Loucy (cell line): ENCODE measurements around the gene PIGT.

Experiments used
- H2AFZ ChIP-seq: fragments of 200-600 bp; sonication (generic); 2 replicates; pipeline ENCODE4 v1.6.0; 2016; ENCODE audit warnings: antibody characterized with exemption, mild to moderate bottlenecking, low read length, moderate library complexity
- H3F3A ChIP-seq: fragments of 200-600 bp; 2 replicates; pipeline ENCODE4 v1.6.0; 2016; ENCODE audit warnings: antibody characterized with exemption, low read depth, mild to moderate bottlenecking
- H3K27me3 ChIP-seq: fragments of 200-600 bp; sonication (generic); 2 replicates; pipeline ENCODE4 v1.6.1; 2014; ENCODE audit warnings: low read length, mild to moderate bottlenecking; ENCODE audit not compliant: insufficient read depth, poor library complexity, severe bottlenecking
- H3K36me3 ChIP-seq: fragments of 200-600 bp; sonication (generic); 2 replicates; pipeline ENCODE4 v1.6.1; 2016; ENCODE audit warnings: low read length; ENCODE audit not compliant: insufficient read depth
- H3K4me1 ChIP-seq: fragments of 200-600 bp; sonication (generic); 2 replicates; pipeline ENCODE4 v1.5.1; 2014; ENCODE audit warnings: low read length, mild to moderate bottlenecking; ENCODE audit not compliant: insufficient read depth, poor library complexity, severe bottlenecking
- H3K4me2 ChIP-seq: fragments of 200-600 bp; sonication (generic); 2 replicates; pipeline ENCODE4 v1.6.0; 2014; ENCODE audit warnings: antibody characterized with exemption, low read length, low read depth, mild to moderate bottlenecking; ENCODE audit not compliant: poor library complexity, severe bottlenecking
- H3K4me3 ChIP-seq: fragments of 200-600 bp; sonication (generic); 2 replicates; pipeline ENCODE4 v1.5.1; 2014; ENCODE audit warnings: low read length, mild to moderate bottlenecking, mixed read lengths; ENCODE audit not compliant: poor library complexity, severe bottlenecking
- H3K79me2 ChIP-seq: fragments of 200-600 bp; sonication (generic); 2 replicates; pipeline ENCODE4 v1.6.1; 2014; ENCODE audit warnings: low read length; ENCODE audit not compliant: insufficient read depth
- H3K9ac ChIP-seq: fragments of 200-600 bp; sonication (generic); 2 replicates; pipeline ENCODE4 v1.6.0; 2014; ENCODE audit warnings: mild to moderate bottlenecking, low read depth, low read length, moderate library complexity; ENCODE audit not compliant: poor library complexity, severe bottlenecking
- H3K9me2 ChIP-seq: fragments of 200-600 bp; sonication (generic); replicated peaks from 2 replicates; pipeline ENCODE4 v1.6.1; 2016; ENCODE audit warnings: low read depth, low read length, mixed read lengths
- H3K9me3 ChIP-seq: fragments of 200-600 bp; sonication (generic); 2 replicates; pipeline ENCODE4 v1.6.1; 2014; ENCODE audit warnings: mild to moderate bottlenecking, antibody characterized with exemption, low read length, low read depth; ENCODE audit not compliant: insufficient read depth
- H4K20me1 ChIP-seq: fragments of 200-600 bp; sonication (generic); 2 replicates; pipeline ENCODE4 v1.6.0; 2014; ENCODE audit warnings: antibody characterized with exemption, low read length, mild to moderate bottlenecking; ENCODE audit not compliant: insufficient read depth, poor library complexity, severe bottlenecking
- EZH2phosphoT487 ChIP-seq: fragments of 200-600 bp; IDR thresholded peaks from 2 replicates; pipeline ENCODE4 v1.6.1; 2018; ENCODE audit warnings: antibody characterized with exemption, mild to moderate bottlenecking, moderate library complexity, borderline replicate concordance
- TF ChIP-seq, protein P1 (sequence below): fragments of 200-600 bp; sonication (generic); conservative IDR thresholded peaks from 2 replicates; pipeline ENCODE4 v1.5.1; 2014; ENCODE audit warnings: mild to moderate bottlenecking, antibody characterized with exemption, low read length

The PIGT gene

DNA sequence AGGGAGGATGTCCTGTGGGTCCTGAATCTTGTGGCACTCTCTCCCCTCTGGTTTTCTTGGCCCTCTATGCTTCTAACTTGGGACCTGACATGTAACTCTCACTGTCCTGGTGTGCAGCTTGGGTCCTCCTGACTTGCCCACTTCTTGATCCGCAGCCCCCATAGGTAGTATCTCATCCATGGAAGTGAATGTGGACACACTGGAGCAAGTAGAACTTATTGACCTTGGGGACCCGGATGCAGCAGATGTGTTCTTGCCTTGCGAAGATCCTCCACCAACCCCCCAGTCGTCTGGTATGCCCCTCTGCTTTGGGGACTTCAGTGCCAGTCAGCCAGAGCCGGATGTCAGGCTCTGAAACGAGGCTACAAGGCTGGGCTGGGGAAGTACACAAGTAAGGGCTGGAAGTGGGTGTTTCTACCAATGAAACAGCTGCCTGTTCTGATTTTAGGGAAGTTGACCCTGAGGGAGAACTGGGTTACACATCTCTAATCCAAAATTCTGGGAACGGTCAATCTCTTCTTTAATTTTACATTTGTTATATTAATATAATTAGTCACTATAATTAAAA is 7.2 kb upstream of the PIGT start:
- H3K4me1 ChIP-seq, result no peaks in the 10 kb centered on the region
- TF ChIP-seq EZH2phosphoT487, result no peak
- TF ChIP-seq, protein P1, sequence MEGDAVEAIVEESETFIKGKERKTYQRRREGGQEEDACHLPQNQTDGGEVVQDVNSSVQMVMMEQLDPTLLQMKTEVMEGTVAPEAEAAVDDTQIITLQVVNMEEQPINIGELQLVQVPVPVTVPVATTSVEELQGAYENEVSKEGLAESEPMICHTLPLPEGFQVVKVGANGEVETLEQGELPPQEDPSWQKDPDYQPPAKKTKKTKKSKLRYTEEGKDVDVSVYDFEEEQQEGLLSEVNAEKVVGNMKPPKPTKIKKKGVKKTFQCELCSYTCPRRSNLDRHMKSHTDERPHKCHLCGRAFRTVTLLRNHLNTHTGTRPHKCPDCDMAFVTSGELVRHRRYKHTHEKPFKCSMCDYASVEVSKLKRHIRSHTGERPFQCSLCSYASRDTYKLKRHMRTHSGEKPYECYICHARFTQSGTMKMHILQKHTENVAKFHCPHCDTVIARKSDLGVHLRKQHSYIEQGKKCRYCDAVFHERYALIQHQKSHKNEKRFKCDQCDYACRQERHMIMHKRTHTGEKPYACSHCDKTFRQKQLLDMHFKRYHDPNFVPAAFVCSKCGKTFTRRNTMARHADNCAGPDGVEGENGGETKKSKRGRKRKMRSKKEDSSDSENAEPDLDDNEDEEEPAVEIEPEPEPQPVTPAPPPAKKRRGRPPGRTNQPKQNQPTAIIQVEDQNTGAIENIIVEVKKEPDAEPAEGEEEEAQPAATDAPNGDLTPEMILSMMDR, result no peak
- H3K9ac ChIP-seq, result no peak overlapping the region
- no peak overlapping the region for H3K4me2 ChIP-seq
- no peaks in the 10 kb centered on the region for H3K79me2 ChIP-seq
- H2AFZ ChIP-seq, result no peak overlapping the region
- no peaks in the 10 kb centered on the region for H3K9me2 ChIP-seq
- peaks cover 4% of the 10 kb centered on the region for H3K27me3 ChIP-seq
- no peaks in the 10 kb centered on the region for H4K20me1 ChIP-seq
- no peaks in the 10 kb centered on the region for H3K36me3 ChIP-seq
- H3K9me3 ChIP-seq, result no peaks in the 10 kb centered on the region
- no peaks in the 10 kb centered on the region for H3F3A ChIP-seq
- no peak overlapping the region for H3K4me3 ChIP-seq

DNA sequence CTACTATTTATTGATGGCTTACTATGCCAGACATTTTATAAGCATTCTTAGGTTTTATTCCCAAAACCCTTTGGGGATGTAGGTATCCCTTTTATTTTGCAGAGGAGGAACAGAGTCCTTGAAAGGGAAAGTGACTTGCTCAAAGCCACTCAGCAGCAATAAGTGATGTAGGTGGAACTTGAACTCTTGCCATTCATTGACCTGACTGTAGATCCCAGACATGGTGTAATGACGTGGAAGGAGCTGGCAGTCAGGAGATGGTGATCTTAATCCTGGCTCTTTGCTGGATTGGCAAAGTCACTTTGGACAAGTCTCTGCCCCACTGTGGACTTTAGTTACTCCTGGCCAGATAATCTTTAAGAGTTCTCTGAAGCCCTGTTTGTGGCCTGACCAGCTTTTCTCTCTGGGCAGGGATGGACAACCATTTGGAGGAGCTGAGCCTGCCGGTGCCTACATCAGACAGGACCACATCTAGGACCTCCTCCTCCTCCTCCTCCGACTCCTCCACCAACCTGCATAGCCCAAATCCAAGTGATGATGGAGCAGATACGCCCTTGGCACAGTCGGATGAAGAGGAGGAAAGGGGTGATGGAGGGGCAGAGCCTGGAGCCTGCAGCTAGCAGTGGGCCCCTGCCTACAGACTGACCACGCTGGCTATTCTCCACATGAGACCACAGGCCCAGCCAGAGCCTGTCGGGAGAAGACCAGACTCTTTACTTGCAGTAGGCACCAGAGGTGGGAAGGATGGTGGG is 6.2 kb upstream of the PIGT start:
- Histone ChIP-seq H2AFZ (no peak overlapping the region), H3K9me3 (no peaks in the 10 kb centered on the region), H3K4me1 (no peaks in the 10 kb centered on the region), H3K36me3 (no peaks in the 10 kb centered on the region), H3K9me2 (no peaks in the 10 kb centered on the region), H4K20me1 (no peaks in the 10 kb centered on the region), H3K4me2 (no peak overlapping the region), H3K27me3 (peaks cover 4% of the 10 kb centered on the region), H3K79me2 (no peaks in the 10 kb centered on the region), H3K9ac (no peak overlapping the region), H3K4me3 (no peak overlapping the region), H3F3A (no peaks in the 10 kb centered on the region)
- TF ChIP-seq, protein P1, result no peak
- TF ChIP-seq EZH2phosphoT487, result no peak

DNA sequence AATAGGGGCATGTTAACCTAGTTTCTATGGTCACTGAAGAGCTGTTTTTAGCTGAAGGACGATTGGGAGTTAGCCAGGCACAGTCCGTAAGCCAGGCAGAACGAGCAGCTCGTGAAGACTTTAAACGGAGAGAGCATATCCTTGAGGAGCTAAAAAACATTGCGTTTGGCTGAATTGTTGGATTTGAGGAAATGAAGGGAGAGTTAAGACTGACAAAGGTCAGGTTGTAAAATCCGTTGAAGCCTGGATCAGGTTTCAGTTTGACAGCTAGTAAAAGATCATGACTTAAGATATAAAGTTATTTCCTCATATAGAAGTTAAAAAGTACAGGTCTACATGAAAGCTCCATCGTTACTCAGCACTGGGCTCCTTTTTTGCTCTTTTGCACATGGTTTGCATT is 5.1 kb upstream of the PIGT start:
- Histone ChIP-seq H3K9me3 (no peaks in the 10 kb centered on the region), H4K20me1 (no peaks in the 10 kb centered on the region), H3F3A (no peaks in the 10 kb centered on the region), H3K27me3 (peaks cover 2% of the 10 kb centered on the region), H3K9ac (no peak overlapping the region), H3K4me2 (no peak overlapping the region), H3K4me1 (peaks cover 9% of the 10 kb centered on the region), H3K79me2 (peaks cover 7% of the 10 kb centered on the region; the same call in 1 of the 2 replicates), H3K36me3 (no peaks in the 10 kb centered on the region), H3K9me2 (no peaks in the 10 kb centered on the region), H3K4me3 (no peak overlapping the region), H2AFZ (no peak overlapping the region)
- TF ChIP-seq, protein P1, result no peak
- TF ChIP-seq EZH2phosphoT487, result no peak
